Tibial nerve (tissue), 4 donors: ENCODE results near the gene USP20. TPM values are rescaled to one million over a fixed set of nuclear protein-coding genes. Genes with fewer than 3 reads are reported as not detected.

ENCODE experiments used
- DNase-seq, 2 donors: peaks; one replicate each; pipeline ENCODE4 v3.0.0-alpha.2; 2019; ENCODE audit warnings: low spot score in 2 of 2
- H3K27ac ChIP-seq, 4 donors: fragments of 200-600 bp; sonication (generic) in 3 of 4; one replicate each; pipeline ENCODE4 v1.5.1; 2017 to 2019; ENCODE audit warnings: mild to moderate bottlenecking in 1 of 4
- H3K27me3 ChIP-seq, 2 donors: fragments of 200-600 bp; sonication (generic) in 1 of 2; one replicate each; pipeline versions ENCODE4 v1.5.1 to v1.6.0; 2017 to 2019
- H3K36me3 ChIP-seq, 3 donors: fragments of 200-600 bp; sonication (generic); one replicate each; pipeline ENCODE4 v1.5.1; 2018 to 2019
- H3K4me1 ChIP-seq, 4 donors: fragments of 200-600 bp; sonication (generic) in 3 of 4; one replicate each; pipeline ENCODE4 v1.5.1; 2017 to 2019
- H3K4me3 ChIP-seq, 4 donors: fragments of 200-600 bp; sonication (generic) in 3 of 4; one replicate each; pipeline ENCODE4 v1.5.1; 2017 to 2019; ENCODE audit warnings: mild to moderate bottlenecking in 1 of 4, moderate library complexity in 1 of 4
- H3K9me3 ChIP-seq, 4 donors: fragments of 200-600 bp; sonication (generic) in 3 of 4; one replicate each; pipeline ENCODE4 v1.5.1; 2017 to 2019
- EP300 ChIP-seq, 2 donors: sonication (generic); formaldehyde crosslinking; IDR thresholded peaks; one replicate each; pipeline ENCODE4 v1.6.1; 2017; ENCODE audit warnings: antibody characterized with exemption in 2 of 2, mild to moderate bottlenecking in 1 of 2
- POLR2A ChIP-seq, 2 donors: fragments of 450-650 bp; IDR thresholded peaks; one replicate each; pipeline ENCODE4 v1.6.1; 2017; ENCODE audit warnings: antibody characterized with exemption in 2 of 2, mild to moderate bottlenecking in 2 of 2, moderate library complexity in 2 of 2
- WGBS, 2 donors: methylation state at CpG; one replicate each; pipeline ENCODE4 v1.1.5; 2018; 5-methylcytosine and 5-hydroxymethylcytosine counted together
- total RNA-seq, 4 donors: library from RNA; depleted of rRNA; stranded (reverse); fragments of >200 nt; gene quantifications; one replicate each; pipeline ENCODE4 v1.1.0, GENCODE V29; 2016
- TF ChIP-seq, protein P1 (sequence below), 5 experiments: fragments of 200-600 bp in 3 of 5; fragments of 450-650 bp in 2 of 5; sonication (generic) in 3 of 5; IDR thresholded peaks; one replicate each; pipeline ENCODE4 v1.5.1; 2016 to 2019; ENCODE audit warnings: antibody characterized with exemption in 5 of 5, mild to moderate bottlenecking in 3 of 5, moderate library complexity in 2 of 5

USP20 gene
- total RNA-seq, 4 donors from 2014 or later = 20.1 to 50.1 (median 24.1) TPM

DNA sequence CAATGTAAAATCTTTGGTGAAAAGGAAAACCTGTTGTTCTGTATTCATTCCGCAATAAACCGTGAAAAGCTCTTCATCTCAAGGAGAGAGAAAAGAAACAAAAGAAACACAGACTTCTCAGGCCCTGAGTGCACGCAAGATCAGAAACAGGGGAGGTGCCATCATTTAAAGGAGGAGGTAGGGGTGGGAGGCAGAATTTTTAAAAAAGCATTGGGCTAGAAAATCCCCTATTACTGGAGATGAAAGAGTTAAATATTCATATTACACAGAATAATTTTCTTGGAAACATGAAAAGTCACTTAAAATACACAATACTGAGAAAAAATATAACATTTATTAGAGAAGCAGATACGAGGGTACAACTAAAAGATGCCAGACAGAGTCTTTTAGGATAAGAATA is 56.3 kb downstream of the USP20 start:
- Histone ChIP-seq H3K9me3 (no peaks in the 10 kb centered on the region), H3K4me3 (no peak overlapping the region), H3K36me3 (peaks cover 0 to 55% (median 0%) of the 10 kb centered on the region in 3 donors), H3K27ac (peak overlapping the region in 3 of 4 donors; percentile 70 to 85 (median 75)), H3K4me1 (peaks cover 0 to 44% (median 25%) of the 10 kb centered on the region in 4 donors), H3K27me3 (no peaks in the 10 kb centered on the region)
- DNase-seq = no peak
- TF ChIP-seq POLR2A (IDR thresholded peaks at IDR 0.05) (no peak), EP300 (IDR thresholded peaks at IDR 0.05) (no peak)
- TF ChIP-seq, protein P1, sequence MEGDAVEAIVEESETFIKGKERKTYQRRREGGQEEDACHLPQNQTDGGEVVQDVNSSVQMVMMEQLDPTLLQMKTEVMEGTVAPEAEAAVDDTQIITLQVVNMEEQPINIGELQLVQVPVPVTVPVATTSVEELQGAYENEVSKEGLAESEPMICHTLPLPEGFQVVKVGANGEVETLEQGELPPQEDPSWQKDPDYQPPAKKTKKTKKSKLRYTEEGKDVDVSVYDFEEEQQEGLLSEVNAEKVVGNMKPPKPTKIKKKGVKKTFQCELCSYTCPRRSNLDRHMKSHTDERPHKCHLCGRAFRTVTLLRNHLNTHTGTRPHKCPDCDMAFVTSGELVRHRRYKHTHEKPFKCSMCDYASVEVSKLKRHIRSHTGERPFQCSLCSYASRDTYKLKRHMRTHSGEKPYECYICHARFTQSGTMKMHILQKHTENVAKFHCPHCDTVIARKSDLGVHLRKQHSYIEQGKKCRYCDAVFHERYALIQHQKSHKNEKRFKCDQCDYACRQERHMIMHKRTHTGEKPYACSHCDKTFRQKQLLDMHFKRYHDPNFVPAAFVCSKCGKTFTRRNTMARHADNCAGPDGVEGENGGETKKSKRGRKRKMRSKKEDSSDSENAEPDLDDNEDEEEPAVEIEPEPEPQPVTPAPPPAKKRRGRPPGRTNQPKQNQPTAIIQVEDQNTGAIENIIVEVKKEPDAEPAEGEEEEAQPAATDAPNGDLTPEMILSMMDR (IDR thresholded peaks at IDR 0.05) = no peak
- 59 to 62% methylated on average over 4 of the region's 4 CpGs for WGBS, 2 donors

DNA sequence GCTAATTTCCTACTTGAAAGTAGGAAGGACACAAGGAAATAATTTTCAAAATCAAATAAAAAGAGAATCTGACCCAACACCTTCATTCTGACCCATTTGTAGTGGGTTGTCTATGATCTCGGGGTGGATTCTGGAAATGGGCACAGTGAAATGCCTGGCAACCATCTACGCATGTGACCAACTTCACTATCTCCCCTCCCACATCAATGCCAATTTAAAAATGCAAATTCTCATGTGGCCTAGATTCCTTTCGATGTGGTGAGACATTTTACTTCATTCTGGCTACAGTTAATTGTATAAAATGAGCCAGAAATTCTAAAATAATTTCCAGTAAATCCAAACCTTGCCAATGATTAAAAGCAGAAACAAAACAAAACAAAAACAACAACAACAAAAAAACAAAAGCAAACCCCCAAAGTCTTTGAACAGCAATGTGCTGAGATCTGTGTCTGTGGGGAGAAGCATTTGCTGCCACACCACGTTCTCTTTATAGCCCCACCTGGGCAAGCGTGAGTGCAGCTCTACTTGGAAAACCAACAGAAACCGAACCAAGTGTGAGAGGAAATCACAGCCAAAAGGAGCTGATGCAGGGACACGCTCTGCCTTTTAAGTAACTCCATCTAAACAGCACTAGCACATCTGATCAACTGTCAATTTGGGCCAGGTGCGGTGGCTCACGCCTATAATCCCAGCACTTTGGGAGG is 59.0 kb downstream of the USP20 start:
- peaks cover 0 to 65% (median under 1%) of the 10 kb centered on the region in 3 donors for H3K36me3 ChIP-seq
- DNase-seq = no peak
- TF ChIP-seq POLR2A (IDR thresholded peaks at IDR 0.05) (no peak), EP300 (IDR thresholded peaks at IDR 0.05) (no peak)
- TF ChIP-seq, protein P1 (IDR thresholded peaks at IDR 0.05) = no peak
- peaks cover 0 to 33% (median 17%) of the 10 kb centered on the region in 4 donors for H3K4me1 ChIP-seq
- H3K27me3 ChIP-seq = no peaks in the 10 kb centered on the region
- 79% methylated on average over 9 of the region's 9 CpGs for WGBS, 2 donors
- H3K27ac ChIP-seq = peak overlapping the region in 2 of 4 donors; percentile 43 to 53
- no peak overlapping the region for H3K4me3 ChIP-seq
- H3K9me3 ChIP-seq = no peaks in the 10 kb centered on the region

DNA sequence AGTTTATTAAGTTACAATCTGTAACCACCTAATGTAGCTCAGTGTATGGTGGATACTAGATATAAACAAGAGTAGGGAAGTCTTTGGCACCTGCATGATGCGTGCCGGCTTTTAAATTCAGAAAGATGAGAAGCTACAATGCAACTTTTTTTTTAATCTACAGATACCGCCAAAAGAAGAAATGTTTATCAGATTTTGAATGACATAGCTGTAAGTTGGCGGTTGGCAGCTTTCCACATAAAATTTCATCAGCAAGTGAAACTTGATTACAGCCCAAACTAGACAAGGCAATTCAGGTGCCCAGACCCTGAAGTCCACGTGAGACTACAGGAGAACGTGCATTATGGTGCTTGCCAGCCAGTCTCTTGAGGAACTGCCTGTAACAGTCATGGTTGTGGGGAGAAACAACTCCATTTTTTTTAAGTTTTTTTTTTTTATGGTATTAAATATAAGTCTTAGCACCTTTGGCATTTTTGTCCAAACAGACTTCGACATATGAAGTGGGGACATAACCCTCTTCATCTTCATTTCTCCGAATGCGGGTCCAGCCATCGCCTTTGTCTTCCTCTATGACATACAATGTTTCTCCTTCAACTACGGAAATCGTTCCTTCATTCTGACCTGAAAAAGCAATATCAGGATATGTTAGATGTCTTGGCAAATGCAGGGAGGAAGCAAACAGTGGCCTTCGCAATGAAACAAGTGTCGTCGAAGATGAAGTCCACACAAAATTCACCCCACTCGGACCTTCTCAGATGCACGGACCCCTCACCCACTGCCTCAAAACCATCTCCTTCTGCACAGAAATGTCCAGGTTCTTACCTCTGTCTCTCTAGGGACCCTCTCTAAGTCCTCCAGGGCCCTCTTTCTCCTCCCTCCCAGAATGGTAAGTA is 60.4 kb downstream of the USP20 start:
- H3K27ac ChIP-seq = no peak overlapping the region
- no peak overlapping the region for H3K4me3 ChIP-seq
- H3K9me3 ChIP-seq = no peaks in the 10 kb centered on the region
- 94 to 95% methylated on average over 17 of the region's 17 CpGs for WGBS, 2 donors
- DNase-seq = no peak
- no peaks in the 10 kb centered on the region for H3K27me3 ChIP-seq
- TF ChIP-seq EP300 (IDR thresholded peaks at IDR 0.05) (no peak), POLR2A (IDR thresholded peaks at IDR 0.05) (no peak)
- TF ChIP-seq, protein P1 (IDR thresholded peaks at IDR 0.05) = no peak
- peaks cover 2 to 67% (median 12%) of the 10 kb centered on the region in 3 donors for H3K36me3 ChIP-seq
- H3K4me1 ChIP-seq = peaks cover 0 to 29% (median 18%) of the 10 kb centered on the region in 4 donors

DNA sequence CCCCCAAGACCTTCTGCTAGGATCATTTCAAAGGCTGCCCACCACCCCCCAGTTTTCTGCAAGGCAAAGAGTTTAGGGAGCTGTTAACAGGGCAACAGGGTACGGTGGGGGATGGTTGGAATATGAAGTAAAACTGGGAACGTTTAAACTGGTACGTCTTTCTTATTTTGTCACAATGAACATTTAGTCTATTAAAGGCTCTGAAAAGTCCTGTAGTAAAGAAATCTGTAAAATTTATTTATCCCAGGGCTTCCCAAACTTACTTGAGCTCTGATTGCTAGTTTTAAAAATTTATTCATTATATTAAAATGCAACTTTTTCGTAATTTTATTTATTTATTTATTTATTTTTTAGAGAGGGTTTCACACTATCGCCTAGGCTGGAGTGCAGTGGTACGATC is 62.0 kb downstream of the USP20 start:
- TF ChIP-seq, protein P1 (IDR thresholded peaks at IDR 0.05) = no peak
- no peak for TF ChIP-seq EP300 (IDR thresholded peaks at IDR 0.05)
- no peak for TF ChIP-seq POLR2A (IDR thresholded peaks at IDR 0.05)
- Histone ChIP-seq H3K27ac (no peak overlapping the region), H3K36me3 (peaks cover 2 to 82% (median 12%) of the 10 kb centered on the region in 3 donors), H3K4me1 (peaks cover 0 to 17% (median 6%) of the 10 kb centered on the region in 4 donors), H3K4me3 (no peak overlapping the region), H3K9me3 (no peaks in the 10 kb centered on the region), H3K27me3 (no peaks in the 10 kb centered on the region)
- DNase-seq = no peak
- 94 to 95% methylated on average over 6 of the region's 6 CpGs for WGBS, 2 donors
